Measurements from ENCODE around the gene ICAM5. TPM values are rescaled to one million over a fixed set of nuclear protein-coding genes. Genes with fewer than 3 reads are reported as not detected.

Gene ICAM5
- total and polyA plus RNA-seq, 9 of the 15 experiments (the other 6 are each of a cell fraction or from before 2014, with no cell fraction given), result 0.10 to 114 (median 13.7) TPM

DNA sequence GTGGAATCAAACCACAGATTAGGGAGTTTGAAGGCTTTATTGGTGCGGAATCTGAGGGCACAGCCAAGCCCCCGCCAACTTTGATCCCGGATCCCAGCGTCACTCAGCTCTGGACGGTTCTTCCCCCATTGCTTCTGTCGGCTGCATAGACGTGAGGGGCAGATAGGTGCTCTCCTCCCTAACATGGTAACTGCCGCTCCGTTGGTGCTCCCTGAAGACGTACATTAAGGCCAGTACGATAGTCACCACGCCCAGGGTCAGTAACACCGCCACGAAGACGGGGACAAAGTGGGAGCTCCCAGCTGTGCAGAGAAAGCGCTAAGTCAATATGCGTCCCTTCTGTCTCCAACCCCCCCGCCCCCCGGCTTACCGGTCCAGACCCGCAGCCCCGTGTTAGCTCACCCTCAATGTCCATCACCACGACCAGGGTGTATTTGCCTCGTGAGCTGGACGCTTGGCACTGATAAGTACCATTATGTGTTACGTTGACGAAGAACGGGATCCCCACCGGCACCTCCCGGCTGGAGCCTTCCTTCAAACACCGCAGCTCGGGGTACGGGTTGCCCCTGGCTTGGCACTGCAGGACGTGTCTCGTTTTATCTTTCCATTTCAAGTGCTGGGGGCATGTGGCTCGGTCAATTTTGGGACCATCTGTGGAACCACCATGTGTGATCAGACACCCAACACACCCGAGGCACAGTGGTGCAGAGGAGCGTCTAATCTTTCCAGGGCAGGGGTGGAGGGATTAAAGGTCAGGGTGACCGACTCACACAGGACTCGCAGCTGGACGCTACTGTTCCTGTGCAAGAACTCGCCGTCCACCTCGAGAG is 44.2 kb downstream of the ICAM5 start (continued):
- TF ChIP-seq, protein P1, sequence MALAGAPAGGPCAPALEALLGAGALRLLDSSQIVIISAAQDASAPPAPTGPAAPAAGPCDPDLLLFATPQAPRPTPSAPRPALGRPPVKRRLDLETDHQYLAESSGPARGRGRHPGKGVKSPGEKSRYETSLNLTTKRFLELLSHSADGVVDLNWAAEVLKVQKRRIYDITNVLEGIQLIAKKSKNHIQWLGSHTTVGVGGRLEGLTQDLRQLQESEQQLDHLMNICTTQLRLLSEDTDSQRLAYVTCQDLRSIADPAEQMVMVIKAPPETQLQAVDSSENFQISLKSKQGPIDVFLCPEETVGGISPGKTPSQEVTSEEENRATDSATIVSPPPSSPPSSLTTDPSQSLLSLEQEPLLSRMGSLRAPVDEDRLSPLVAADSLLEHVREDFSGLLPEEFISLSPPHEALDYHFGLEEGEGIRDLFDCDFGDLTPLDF (CRISPR knock-in tag; IDR thresholded peaks at IDR 0.05), result peak; percentile 55; the same call in 1 of the 2 replicates
- TF ChIP-seq MTA2 (IDR thresholded peaks at IDR 0.05; ENCODE audit: low read depth) (peak; percentile 39; the same call in 1 of the 2 replicates), ZSCAN29 (IDR thresholded peaks at IDR 0.05) (0 out of 2 replicates have a peak, but pooled peaks have one; percentile 56), NR2C2 (CRISPR knock-in tag; IDR thresholded peaks at IDR 0.05) (no peak), NR2C2 (tag; IDR thresholded peaks at IDR 0.05) (peak; percentile 59), RBM22 (IDR thresholded peaks at IDR 0.05; ENCODE audit: low read depth, low read length, poor library complexity, severe bottlenecking) (no peak), CBFA2T2 (conservative IDR thresholded peaks at IDR 0.05) (peak; percentile 86), NCOR1 (IDR thresholded peaks at IDR 0.05) (peak; percentile 75; the same call in 1 of the 2 replicates), TCF3 (CRISPR knock-in tag; IDR thresholded peaks at IDR 0.05) (peak; percentile 76), HDAC1 (IDR thresholded peaks at IDR 0.05) (peak in 1 of 2 experiments; percentile 6; a peak in 2 of 4 replicates), NR2C1 (IDR thresholded peaks at IDR 0.05) (peak; percentile 72), NR2C1 (tag; IDR thresholded peaks at IDR 0.05) (0 out of 2 replicates have a peak, but pooled peaks have one; percentile 34), TRIM24 (IDR thresholded peaks at IDR 0.05) (peak; percentile 38 to 51; a peak in 2 of 4 replicates)
- TF ChIP-seq, protein P2, sequence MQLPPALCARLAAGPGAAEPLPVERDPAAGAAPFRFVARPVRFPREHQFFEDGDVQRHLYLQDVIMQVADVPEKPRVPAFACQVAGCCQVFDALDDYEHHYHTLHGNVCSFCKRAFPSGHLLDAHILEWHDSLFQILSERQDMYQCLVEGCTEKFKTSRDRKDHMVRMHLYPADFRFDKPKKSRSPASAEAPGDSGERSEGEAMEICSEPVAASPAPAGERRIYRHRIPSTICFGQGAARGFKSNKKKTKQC (CRISPR knock-in tag; IDR thresholded peaks at IDR 0.05), result peak; percentile 20; the same call in 1 of the 2 replicates
- TF ChIP-seq, protein P3, sequence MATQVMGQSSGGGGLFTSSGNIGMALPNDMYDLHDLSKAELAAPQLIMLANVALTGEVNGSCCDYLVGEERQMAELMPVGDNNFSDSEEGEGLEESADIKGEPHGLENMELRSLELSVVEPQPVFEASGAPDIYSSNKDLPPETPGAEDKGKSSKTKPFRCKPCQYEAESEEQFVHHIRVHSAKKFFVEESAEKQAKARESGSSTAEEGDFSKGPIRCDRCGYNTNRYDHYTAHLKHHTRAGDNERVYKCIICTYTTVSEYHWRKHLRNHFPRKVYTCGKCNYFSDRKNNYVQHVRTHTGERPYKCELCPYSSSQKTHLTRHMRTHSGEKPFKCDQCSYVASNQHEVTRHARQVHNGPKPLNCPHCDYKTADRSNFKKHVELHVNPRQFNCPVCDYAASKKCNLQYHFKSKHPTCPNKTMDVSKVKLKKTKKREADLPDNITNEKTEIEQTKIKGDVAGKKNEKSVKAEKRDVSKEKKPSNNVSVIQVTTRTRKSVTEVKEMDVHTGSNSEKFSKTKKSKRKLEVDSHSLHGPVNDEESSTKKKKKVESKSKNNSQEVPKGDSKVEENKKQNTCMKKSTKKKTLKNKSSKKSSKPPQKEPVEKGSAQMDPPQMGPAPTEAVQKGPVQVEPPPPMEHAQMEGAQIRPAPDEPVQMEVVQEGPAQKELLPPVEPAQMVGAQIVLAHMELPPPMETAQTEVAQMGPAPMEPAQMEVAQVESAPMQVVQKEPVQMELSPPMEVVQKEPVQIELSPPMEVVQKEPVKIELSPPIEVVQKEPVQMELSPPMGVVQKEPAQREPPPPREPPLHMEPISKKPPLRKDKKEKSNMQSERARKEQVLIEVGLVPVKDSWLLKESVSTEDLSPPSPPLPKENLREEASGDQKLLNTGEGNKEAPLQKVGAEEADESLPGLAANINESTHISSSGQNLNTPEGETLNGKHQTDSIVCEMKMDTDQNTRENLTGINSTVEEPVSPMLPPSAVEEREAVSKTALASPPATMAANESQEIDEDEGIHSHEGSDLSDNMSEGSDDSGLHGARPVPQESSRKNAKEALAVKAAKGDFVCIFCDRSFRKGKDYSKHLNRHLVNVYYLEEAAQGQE (IDR thresholded peaks at IDR 0.05; ENCODE audit: borderline replicate concordance), result no peak
- TF ChIP-seq, protein P3 (CRISPR knock-in tag; IDR thresholded peaks at IDR 0.05; ENCODE audit: low read depth), result no peak

All from K562 (cell line).